GM18909 (cell line): ENCODE data around the gene PDSS2.
A peak's percentile ranks its signal among the peaks of the same experiment; 100 is the strongest.
"Not testable (repeated sequence)": the region's sequence is repeated elsewhere in the genome, so short reads cannot be mapped to it uniquely, and the experiment has no call there.

ENCODE experiments used
- ATAC-seq: cut with Tn5 transposase; IDR thresholded peaks from one replicate; pipeline ENCODE4 v1.9.1; 2021; ENCODE audit warnings: mild to moderate bottlenecking; ENCODE audit not compliant: unreplicated experiment, poor library complexity

PDSS2 gene

GRCh38 chr6:107329063-107329860 lies 130.1 kb downstream of the PDSS2 start:
- no peak for ATAC-seq

DNA sequence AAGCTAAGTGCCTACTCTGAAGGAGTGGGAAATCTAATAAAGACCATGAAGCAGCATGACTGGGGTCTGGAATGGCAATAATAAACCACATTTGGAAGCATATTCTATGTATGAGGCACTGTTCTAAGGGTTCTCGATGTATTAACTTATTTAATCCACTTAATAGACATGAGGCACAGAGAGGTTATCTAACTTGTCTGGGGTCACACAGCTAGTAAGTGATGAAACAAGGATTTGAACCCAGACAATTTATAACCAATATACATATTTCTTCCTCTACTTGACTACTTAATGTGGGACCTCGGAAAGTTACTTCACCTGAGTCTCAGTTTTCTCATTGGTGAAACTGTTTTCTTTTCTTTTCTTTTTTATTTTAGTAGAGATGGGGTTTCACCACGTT lies 131.3 kb downstream of the PDSS2 start:
- no peak for ATAC-seq

DNA sequence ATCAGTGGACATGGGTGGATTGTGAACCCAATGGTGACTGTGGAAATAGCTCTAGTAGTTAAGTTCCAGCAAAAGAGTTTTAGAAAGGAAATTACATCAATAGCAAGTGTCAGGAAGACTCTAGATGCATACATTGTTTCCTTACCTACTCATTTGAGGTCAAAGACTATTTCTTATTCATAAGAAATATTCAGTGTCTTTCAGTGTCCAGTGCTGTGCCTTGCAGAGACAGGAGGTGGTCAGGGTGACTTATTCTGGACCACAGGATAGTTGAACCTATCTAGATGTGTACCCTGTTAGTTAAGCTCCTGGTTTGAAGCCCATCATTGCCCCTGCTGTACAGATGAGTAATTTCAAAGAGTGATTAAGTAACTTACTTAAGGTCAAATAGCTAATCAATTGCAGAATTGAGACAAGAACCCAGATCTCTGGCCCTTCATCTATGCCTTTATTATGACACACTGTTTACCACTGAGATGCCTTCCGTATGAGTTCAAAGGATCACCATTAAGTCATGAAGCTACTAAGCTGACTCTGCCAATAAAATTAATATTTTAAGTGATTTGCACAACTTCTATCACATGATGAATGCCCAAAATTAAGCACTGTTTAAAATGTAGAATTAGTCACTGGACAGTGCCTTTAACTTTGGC lies 136.1 kb downstream of the PDSS2 start:
- no peak for ATAC-seq

- ATAC-seq: no peak
These were observed 137.6 kb downstream of the PDSS2 start for GRCh38 chr6:107321793-107322192.

DNA sequence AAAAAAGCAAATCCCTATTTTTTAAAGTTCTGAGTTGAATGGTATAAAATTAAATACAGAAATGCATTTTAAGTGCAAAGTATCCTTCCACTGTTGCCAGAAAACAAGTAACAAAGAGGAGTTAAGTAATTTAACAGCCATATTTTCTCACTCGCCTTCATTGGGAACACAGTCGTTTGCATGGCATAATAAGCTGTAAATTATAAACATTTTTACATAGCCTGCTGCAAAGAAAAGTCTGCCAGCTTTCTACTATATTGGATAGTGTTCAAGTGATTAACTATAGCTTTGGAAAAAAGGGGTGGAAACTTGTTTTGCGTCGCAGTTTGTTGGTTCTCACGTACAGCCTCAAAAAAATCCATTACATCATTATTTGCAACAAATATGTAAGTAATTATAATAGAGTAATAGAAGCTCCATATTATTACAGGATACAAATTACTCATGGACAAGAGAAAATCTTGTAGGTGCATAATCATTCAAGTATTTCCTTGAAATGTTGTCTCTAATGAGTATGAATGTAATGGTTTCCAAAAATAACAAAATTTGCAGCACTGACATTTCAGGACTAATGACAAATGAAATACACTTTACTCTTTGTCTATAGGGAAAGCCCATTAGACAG lies 139.3 kb downstream of the PDSS2 start:
- no peak for ATAC-seq

GRCh38 chr6:107318100-107318736 lies 141.1 kb downstream of the PDSS2 start:
- peak; percentile 59 for ATAC-seq

GRCh38 chr6:107315114-107315513 lies 144.2 kb downstream of the PDSS2 start:
- ATAC-seq: no peak

GRCh38 chr6:107314531-107314939 lies 144.8 kb downstream of the PDSS2 start:
- ATAC-seq: no peak

DNA sequence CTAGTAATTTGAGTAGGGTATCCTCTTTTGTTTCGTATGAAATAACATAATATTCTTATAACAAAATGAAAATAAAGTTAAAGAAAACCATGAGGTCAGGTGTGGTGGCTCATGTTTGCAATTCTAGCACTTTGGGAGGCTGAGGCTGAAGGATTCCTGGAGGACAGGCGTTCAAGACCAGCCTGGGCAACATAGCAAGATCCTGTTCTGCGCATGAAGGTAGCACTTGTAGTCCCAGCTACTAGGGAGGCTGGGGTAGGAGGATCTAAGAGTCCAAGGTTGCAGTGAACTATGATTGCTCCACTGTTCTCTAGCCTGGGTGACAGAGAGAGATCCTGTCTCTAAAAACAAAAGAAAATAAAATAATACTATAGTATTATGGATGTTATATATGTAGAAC lies 145.6 kb downstream of the PDSS2 start:
- no peak for ATAC-seq

DNA sequence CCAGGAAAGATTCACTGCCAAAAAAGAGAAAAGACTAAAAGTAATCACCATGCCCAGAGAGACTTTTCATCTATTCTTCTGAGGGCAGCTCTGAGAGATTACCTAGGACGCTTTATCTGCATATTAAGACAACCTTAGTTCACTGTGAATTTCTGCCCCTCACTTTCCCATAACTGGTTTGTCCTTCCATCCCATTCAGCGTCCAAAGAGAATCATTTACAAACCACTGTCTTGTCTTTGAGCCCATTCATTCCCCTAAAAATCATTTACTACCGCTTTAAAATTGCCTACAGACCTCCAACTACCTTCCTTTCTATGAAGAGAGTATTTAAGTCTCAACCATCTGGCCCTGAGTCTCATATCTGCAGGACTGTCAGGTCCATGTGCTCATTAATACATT lies 149.0 kb downstream of the PDSS2 start:
- ATAC-seq: no peak

GRCh38 chr6:107308677-107309076 lies 150.7 kb downstream of the PDSS2 start:
- ATAC-seq: no peak

- ATAC-seq: not testable (repeated sequence)
These were observed 153.4 kb downstream of the PDSS2 start for GRCh38 chr6:107305994-107306393.

GRCh38 chr6:107305391-107305790 lies 154.0 kb downstream of the PDSS2 start:
- no peak for ATAC-seq

GRCh38 chr6:107304421-107305025 lies 154.8 kb downstream of the PDSS2 start:
- ATAC-seq: no peak

- ATAC-seq: no peak
These were observed 166.0 kb downstream of the PDSS2 start for GRCh38 chr6:107293350-107293749.

- no peak for ATAC-seq
These were observed 166.6 kb downstream of the PDSS2 start for GRCh38 chr6:107292715-107293271.

DNA sequence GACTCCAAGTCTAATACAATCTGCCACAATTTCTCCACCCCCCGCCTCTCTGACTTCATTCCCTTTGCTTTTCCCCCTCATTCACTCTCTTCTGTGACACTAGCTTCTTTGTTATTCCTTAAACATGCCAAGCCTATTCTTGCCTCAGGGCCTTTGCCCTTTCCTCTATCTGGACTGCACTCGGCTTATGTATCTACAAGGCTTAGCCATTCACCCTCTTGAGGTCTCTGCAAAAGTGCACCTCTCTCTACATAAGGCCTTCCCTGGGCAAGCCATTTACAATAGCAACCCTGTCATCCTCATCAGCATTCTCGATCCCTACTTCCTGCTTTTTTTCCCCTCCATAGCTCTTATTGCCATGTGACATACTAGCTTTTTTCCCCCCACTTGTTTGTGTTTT lies 168.9 kb downstream of the PDSS2 start:
- ATAC-seq: no peak

GRCh38 chr6:107289258-107289657 lies 170.1 kb downstream of the PDSS2 start:
- not testable (repeated sequence) for ATAC-seq

GRCh38 chr6:107285683-107286082 lies 173.7 kb downstream of the PDSS2 start:
- ATAC-seq: not testable (repeated sequence)

- no peak for ATAC-seq
These were observed 174.6 kb downstream of the PDSS2 start for GRCh38 chr6:107284805-107285204.
